GM18519 (cell line): ENCODE results near the gene NSD1.
"Not testable (repeated sequence)": the region's sequence is repeated elsewhere in the genome, so short reads cannot be mapped to it uniquely, and the experiment has no call there.

Experiments
- ATAC-seq: cut with Tn5 transposase; IDR thresholded peaks from one replicate; pipeline ENCODE4 v1.9.1; 2021; ENCODE audit warnings: mild to moderate bottlenecking, moderate library complexity; ENCODE audit not compliant: unreplicated experiment, low FRiP score

Gene NSD1

DNA sequence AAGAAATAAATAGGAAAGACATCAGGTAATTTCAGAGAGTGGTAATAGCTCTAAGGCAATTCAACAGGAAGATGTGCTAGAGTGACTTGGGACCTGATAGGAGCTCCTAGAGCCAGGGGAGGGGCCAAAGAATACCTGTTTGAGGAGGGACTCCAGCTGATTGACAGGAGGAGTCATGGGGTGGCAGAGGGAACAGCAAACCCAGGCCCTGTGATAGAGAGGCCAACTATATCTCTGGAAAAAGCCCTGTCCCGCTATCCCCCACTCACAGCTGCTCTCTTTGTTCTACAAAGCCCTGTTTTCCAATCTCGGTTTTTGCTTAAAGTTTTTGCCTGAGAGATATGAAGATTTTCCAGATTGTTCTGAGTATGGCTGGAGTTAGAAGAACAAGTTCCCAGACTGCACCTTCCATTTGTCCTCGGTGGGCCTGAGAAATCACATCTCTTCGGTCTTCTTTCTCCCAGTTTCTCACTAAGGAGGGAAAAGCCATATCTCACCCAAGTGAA, 9.0 kb upstream of the NSD1 start:
- ATAC-seq = no peak

DNA sequence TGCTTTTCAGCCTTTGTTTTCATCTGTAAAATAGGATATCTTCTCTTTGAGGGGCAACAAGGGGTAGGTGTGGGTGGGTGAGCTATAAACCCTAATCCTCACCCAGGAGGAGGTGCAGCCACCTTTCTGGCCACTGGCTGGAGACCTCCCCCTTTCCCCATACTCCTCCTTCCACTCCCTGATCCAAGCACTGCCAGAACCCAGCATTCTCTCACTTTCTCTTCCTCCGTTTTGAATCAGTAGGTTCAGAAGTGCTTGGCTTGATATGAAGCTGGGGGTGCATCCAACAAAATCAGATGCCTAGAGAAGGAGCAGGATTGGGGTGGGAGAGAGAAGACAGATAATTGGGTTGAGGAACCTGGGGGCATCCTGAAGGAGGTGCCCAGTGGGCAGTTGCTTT, 6.8 kb upstream of the NSD1 start:
- no peak for ATAC-seq

DNA sequence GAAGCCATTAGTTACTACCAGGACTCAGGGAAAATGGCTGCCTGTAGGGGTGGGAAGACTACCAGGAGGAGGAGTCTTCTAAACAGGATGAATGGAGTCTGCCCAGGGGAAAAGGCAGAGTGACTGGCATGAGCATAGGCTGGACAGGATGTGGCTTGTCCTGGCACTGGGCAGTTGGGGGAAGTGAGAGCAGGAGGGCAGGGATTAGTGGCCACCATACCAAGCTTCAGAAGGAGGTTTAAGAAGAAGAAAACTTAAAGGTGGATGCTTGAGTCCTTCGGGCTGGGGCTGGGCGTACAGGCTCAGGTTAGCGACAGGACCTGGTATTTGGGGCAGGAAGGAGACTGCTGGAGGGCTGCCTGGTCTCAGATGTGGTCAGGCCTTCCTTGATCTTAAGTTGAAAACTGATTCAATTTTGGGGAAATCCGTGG, 5.0 kb upstream of the NSD1 start:
- no peak for ATAC-seq

DNA sequence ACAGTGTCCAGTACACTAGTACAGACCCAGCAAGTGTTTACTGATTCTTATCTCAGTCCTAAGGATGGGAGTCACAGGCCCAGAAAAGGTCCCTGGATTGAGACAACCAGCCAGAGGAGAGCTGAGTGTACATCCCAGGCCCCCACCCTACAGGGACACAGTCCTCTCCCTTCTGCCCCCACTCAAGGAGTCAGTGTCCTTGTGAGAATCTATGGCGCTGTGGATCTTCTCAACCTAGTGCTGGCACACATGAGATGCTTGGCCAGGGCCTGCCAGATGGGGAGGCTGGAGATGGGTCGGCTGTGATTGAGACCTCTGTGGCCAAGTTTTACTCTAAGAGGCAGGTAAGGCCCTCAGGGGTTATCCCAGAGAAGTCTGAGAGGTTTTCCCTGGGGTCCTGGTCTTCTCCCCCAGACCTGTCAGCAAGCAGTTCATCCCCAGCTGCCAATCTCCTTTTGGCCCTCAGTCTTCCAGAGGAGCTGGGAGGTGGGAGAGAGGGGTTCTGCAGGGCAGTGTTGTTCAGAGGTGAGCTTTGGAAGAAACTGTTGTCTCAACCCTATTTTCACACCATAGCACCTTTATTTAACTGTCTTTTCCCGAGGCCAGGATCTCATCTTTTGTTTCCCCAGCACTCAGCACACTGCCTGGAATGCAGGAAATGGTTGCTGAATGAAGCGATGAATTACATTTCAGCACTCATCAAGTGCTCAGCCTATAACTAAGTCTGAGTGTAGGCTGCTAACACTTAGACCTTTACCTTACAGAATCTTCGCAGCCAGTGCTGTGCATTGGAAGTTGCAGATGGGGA, 3.2 kb upstream of the NSD1 start:
- no peak for ATAC-seq

DNA sequence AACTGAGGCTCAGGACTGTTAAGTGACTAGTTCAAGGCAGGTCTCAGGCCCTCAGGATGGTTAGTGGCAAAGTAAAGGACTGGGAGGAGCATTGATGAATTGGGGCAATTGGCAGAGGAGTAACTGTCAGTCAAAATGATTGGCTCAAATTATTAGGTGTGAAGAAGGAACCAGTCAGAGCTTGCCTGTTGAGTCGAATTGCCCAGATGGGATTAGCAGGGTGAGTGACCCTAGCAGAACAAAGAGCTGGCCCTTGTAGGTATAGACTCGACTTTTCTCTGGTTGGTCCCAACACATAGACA, 2.6 kb upstream of the NSD1 start:
- no peak for ATAC-seq

DNA sequence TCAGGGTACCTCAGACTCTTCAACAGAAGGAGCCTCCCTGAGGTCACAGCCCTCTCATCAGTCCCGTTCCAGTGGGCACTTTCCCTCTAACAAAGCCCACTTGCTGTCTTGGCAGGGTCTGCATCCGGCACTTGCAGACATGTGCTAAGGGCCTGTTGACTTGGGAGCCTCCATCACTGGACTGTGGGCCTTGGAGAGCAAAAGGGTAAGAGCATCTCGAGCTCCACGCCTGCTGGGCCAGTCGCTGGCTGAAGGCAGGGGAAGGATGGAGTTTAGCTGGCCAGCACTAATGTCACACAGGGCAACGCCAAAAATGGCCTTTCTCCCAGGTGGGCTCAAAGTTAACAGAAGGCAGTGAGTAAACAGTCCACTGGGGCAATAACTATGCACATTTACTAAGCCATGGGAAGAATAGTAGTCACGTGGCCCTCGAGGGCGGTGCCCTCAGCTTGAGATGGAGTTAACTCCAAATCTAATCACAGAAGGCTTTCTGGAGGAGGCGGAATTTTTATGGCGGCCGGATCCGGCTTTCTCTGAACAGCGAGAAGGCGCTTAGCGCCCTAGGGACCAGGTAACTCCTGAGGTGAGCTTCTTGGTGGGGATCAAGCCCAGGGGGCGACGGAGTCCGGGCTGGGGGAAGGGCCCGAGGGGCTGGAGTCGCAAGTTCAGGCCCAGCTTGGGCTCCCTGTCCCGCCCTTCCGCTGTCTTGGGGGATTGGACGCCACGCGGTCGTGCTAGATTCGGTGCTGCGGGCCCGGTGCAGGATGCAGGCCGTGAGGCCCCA, 2.0 kb upstream of the NSD1 start:
- no peak for ATAC-seq

DNA sequence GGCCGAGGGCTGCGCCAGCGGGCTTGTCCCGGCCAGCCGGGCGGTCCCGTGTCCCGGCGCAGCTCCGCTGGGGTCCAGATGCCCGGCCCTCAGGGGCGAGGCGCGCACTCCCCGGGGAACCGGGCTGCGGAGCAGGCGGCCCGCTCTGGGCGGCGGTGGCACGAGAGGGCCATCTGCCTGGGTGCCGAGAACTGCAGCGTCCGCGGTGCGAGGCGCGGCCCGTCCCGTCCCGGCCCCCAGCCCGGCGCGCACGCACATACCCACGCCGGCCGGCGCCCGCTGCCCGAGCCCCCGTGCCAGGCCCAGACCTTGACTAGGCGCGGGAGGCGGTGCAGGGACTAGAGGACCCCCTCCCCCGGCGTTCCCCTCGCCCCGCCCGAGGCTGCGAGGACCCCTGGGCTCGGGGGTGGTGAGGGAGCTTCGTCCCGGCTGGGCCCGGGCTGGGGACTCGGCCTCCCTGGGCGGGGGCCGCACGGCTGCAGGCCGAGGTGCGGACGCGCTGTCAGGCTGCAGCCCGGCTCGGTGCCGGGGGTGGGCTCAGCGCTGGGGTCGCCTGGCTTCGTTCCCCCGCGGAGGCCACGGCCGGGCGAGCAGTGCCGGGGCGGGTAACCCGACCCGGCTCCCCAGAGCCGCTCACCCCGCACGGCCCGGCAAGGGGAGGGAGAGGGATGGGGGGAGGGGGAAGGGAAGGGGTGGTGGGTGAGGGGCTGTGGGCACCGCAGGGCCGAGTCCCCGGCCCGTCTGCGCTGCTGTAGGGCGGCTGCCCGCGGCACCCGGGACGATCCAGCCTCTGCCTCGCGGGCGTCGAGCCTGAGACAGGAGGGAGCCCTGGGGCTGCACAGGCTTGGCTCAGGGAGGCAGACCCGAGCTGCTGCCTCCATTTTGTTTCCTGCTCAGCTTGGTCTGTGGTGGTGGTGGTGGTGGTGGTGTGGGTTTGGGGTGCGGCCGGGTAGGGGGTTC, 1.2 kb upstream of the NSD1 start:
- no peak for ATAC-seq

DNA sequence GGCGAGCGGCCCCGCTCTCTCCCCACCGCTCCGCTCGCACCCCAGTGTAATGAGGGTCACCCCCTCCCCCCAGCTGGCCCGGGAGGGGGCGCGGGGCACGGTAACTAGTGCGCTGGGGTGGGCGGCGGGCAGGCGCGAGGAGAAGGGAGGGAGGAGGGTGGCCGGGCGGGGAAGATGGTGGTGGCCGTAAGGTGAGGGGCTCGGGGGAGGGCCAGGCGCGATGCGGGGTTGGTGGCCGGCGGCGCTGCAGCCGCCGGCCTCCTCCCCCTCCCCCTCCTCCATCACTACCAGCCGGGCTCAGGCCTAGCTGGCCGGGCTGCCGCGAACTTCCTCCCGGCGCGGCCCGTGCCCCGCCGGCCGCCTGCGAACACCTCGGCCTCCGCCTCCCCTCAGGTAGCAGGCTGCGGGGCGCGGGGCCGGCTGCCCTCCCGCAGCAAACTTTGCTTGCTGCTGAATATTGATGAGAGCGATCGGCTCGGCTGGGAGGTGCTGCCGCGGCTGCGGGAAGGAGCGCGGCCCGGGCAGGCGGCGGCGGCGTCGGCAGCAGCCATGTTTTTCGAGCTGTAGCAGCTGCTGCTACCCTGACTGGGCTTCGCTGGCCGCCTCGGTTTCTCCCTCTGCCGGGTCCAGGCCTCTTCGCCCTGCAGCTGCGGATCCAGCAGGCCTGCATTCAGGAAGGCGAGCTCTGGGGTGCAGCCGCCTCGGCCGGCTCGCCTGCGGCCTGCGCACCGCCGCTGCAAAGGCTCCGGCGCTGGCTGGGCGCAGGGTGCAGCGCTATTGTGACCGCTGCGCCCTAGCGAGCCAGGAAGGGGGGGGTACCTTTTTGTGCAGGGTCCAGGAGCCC, 502 bp downstream of the NSD1 start:
- ATAC-seq = peak; percentile 17

DNA sequence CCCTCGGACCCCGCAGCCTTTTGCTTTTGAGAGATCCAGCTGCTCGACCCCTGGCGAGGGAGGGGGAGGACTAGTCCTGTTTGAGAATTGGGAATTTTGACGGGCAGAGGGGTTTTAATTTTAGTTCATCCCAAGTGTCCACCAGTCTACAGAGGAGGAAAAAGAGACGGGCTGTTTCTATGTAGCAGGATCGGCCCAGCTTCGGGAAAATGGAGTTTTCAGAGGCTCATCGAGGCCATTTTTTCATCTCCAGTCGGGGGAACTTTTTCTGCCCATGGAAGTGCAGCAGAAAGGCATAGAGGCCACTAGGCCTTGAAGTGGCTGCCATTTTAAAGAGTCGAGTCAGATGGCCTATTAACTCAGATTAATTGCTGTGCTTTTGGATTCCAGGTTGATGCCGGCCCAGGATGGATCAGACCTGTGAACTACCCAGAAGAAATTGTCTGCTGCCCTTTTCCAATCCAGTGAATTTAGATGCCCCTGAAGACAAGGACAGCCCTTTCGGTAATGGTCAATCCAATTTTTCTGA, 1.2 kb downstream of the NSD1 start:
- no peak for ATAC-seq

DNA sequence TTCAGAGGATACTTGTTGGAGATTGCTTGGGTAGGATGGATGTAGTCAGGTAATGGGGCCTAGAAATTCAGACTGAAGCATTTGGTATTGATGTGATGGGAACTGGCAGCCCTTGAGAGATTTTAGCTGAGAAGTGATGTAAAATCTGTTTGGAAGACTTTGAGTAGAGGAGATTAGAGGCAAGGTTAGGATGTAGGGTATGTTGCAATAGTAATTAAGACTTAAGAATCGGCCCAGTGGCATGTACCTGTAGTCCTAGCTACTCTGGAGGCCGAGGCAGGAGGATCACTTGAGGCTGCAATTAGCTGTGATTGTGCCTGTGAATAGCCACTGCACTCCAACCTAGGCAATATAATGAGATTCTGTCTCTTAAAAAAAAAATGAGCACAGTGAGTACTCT, 6.7 kb downstream of the NSD1 start:
- ATAC-seq = no peak

DNA sequence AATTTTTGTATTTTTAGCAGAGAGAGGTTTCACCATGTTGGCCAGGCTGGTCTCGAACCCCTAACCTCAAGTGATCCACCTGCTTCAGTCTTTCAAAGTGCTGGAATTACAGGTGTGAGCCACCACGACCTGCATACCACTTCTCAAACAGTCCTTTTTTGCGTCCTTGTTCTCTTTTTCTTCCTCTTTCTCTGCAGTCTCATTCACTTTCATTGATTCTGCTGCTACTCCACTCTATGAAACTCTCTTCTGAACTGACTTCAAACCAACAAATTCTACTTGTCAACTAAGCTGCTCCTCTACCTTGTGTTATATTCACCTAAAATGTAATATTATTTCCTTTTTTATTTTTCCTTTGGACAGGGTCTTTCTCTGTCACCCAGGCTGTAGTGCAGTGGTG, 7.9 kb downstream of the NSD1 start:
- ATAC-seq = no peak

DNA sequence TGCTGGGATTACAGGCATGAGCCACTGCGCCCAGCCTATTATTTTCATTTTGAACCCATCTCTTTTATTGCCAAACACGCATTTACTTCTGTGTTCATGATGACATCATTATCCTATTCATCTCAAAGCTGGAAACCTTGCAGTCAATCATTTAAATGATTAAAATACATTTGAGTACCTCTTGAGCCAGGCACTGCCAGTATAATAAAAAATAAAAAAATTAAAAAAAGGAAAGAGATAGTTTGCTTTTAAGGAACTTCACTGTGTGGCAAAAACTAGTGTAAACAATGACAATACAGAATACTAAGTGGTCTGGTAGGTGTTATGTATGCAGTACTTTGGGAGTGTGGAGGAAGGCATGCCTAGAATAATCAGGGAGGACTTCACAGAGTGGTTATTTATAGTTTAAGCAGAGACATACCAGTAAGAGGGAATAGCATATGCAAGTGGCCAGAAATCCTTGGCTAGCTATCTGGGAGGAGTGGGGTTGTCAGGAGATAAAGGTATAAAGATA, 8.6 kb downstream of the NSD1 start:
- ATAC-seq = no peak

DNA sequence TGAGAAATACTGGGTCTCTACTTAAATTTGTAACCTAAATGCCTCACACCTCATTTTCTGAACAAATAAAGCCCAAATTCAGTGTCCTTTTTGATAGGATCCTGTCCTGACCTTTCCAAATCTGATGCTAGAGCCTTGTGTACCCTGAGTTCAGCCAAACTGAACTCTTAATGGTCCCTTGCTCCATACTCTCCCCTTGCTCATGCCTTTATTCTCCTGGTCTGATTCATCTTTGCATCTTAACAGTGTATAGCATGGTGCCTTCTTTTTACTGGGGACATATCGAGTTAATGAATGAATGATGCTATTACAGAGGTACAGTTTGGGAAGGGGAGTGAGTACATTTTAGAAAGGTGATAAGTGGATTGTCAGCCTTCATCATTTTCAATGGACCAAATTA, 9.2 kb downstream of the NSD1 start:
- ATAC-seq = no peak

DNA sequence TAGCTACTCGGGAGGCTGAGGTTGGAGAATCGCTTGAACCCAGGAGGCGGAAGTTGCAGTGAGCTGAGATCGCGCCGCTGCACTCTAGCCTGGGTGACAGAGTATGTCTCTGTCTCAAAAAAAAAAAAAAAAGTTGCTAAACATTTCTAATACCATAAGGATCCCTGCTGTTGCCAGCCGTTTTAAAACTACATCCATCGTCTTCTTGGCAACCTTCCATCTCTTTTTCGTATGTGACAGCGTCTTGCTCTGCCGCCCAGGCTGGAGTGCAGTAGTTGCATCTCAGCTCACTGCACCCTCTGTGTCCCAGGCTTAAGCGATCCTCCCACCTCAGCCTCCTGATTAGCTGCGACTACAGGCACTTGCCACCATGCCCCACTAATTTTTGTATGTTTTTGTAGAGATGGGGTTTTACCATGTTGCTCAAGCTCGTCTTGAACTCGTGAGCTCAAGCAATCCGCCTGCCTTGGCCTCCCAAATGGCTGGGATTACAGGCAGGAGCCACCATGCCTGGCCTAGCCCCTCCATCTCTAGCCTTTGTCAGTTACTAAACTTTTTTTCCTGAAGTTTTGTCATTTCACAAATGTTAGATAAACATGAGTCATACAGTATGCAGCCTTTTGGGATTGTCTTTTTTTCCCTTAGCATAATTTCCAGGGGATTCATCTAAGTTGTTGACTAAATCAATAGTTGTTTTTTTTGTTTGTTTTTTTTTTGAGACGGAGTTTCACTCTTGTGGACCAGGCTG, 13.5 kb downstream of the NSD1 start:
- ATAC-seq = no peak

DNA sequence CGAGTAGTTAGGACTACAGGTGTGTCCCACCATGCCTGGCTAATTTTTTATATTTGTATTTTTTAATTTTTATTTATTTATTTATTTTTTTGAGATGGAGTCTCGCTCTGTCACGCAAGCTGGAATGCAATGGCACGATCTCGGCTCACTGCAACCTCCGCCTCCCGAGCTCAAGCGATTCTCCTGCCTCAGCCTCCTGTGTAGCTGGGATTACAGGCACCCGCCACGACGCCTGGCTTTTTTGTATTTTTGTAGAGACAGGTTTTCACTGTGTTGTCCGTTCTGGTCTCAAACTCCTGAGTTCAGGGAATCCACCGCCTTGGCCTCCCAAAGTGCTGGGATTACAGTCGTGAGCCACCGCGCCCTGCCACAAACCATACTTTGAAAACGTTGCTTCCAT, 16.5 kb downstream of the NSD1 start:
- ATAC-seq = not testable (repeated sequence)

DNA sequence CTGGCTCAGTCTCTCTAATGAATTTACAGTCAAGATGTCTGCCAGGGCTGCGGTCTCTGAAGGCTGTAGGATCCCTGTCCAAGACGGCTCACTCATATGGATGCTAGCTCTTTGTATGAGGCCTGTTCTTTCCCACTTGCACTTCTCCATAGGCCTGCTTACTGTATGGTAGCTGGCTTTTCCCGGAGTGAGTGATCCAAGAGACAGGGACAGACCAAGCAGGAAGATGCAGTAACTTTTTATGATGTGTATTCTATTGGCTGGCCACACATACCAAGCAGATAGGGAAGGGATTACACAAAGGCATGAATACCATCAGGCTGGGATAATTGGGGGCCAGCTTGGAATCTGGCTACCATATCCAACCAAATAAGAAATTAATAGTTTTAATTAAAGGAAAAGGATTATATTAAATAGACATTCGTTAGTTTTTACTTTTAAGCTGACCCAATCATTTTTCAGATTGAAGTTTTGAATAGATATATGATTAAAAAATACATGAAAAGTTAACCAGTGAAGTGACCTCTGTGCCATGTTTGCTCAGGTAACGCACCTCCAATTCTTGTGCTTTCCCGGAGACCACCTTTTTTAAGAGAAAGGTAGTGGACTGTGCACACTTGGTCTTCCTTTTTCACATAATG, 20.6 kb downstream of the NSD1 start:
- ATAC-seq = no peak

DNA sequence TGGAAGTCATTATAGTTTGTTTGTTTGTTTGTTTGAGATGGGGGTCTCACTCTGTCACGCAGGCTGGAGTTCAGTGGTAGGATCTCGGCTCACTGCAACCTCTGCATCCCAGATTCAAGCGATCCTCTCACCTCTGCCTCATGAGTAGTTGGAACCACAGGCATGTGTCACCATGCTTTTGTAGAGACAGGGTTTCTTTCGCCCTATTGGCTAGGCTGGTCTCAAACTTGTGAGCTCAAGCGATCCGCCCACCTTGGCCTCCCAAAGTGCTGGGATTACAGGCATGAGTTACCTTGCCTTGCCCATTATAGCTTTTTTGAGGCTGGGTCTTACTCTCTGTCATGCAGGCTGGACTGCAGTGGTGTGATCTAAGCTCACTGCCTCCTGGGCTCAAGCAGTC, 28.8 kb downstream of the NSD1 start:
- ATAC-seq = no peak

DNA sequence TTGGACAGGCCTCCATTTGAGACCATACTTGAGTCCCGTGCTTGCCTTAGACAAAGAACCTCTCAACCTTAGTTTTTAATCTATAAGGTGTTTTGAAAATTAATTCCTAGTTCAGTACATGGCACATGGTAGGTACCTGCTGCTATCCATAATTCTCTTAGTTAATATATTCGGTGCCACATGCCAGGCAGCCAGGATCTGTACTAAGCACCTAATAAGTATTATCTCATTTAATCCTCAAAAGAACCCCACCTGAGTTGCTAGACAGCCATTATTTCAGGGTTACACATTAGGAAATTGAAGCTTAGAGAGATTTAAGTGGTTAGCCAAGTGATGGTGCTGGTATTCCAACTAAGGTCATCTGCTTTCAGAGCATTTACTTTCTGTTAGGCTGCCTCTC, 29.9 kb downstream of the NSD1 start:
- no peak for ATAC-seq
